Measurements from ENCODE around the gene GABBR1.

DNA sequence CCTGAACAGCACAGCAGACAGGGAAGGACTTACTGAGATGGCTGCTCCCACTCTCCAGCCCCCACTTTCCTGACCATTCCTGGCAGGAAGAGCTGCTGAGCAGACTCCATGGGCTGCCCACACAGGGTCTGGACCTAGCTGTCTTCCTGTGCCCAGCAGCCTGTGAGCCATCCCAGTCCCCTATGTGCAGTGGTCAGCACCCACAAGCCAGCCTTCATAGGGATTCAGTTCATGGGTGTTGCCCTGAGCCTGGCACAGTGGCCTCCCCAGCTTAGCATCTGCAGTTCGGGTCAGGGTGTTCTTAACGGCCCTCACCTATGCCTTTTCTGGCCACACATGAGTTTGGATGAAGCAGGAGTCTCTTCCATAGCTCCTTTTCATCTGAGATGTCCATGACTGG is 105.4 kb downstream of the GABBR1 start:
- no peak for TF ChIP-seq POLR2A (IDR thresholded peaks at IDR 0.05)
- TF ChIP-seq, protein P1, sequence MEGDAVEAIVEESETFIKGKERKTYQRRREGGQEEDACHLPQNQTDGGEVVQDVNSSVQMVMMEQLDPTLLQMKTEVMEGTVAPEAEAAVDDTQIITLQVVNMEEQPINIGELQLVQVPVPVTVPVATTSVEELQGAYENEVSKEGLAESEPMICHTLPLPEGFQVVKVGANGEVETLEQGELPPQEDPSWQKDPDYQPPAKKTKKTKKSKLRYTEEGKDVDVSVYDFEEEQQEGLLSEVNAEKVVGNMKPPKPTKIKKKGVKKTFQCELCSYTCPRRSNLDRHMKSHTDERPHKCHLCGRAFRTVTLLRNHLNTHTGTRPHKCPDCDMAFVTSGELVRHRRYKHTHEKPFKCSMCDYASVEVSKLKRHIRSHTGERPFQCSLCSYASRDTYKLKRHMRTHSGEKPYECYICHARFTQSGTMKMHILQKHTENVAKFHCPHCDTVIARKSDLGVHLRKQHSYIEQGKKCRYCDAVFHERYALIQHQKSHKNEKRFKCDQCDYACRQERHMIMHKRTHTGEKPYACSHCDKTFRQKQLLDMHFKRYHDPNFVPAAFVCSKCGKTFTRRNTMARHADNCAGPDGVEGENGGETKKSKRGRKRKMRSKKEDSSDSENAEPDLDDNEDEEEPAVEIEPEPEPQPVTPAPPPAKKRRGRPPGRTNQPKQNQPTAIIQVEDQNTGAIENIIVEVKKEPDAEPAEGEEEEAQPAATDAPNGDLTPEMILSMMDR (IDR thresholded peaks at IDR 0.05) = no peak
